Stimulated activated CD4-positive, alpha-beta T cell treated with anti-CD3 and anti-CD28 coated beads, TNF-alpha, amount 100 ng/mL, for 1 hour (primary cell): Measurements from ENCODE around the gene ZNF609.
A peak's percentile ranks its signal among the peaks of the same experiment; 100 is the strongest.

ENCODE experiments used
- DNase-seq, 3 donors: peaks; one replicate each; pipeline ENCODE4 v3.0.0-alpha.2; 2020; ENCODE audit warnings: low read depth in 3 of 3, low spot score in 1 of 3

ZNF609 gene, protein sequence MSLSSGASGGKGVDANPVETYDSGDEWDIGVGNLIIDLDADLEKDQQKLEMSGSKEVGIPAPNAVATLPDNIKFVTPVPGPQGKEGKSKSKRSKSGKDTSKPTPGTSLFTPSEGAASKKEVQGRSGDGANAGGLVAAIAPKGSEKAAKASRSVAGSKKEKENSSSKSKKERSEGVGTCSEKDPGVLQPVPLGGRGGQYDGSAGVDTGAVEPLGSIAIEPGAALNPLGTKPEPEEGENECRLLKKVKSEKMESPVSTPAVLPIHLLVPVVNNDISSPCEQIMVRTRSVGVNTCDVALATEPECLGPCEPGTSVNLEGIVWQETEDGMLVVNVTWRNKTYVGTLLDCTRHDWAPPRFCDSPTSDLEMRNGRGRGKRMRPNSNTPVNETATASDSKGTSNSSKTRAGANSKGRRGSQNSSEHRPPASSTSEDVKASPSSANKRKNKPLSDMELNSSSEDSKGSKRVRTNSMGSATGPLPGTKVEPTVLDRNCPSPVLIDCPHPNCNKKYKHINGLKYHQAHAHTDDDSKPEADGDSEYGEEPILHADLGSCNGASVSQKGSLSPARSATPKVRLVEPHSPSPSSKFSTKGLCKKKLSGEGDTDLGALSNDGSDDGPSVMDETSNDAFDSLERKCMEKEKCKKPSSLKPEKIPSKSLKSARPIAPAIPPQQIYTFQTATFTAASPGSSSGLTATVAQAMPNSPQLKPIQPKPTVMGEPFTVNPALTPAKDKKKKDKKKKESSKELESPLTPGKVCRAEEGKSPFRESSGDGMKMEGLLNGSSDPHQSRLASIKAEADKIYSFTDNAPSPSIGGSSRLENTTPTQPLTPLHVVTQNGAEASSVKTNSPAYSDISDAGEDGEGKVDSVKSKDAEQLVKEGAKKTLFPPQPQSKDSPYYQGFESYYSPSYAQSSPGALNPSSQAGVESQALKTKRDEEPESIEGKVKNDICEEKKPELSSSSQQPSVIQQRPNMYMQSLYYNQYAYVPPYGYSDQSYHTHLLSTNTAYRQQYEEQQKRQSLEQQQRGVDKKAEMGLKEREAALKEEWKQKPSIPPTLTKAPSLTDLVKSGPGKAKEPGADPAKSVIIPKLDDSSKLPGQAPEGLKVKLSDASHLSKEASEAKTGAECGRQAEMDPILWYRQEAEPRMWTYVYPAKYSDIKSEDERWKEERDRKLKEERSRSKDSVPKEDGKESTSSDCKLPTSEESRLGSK (N-terminal part only)

DNA sequence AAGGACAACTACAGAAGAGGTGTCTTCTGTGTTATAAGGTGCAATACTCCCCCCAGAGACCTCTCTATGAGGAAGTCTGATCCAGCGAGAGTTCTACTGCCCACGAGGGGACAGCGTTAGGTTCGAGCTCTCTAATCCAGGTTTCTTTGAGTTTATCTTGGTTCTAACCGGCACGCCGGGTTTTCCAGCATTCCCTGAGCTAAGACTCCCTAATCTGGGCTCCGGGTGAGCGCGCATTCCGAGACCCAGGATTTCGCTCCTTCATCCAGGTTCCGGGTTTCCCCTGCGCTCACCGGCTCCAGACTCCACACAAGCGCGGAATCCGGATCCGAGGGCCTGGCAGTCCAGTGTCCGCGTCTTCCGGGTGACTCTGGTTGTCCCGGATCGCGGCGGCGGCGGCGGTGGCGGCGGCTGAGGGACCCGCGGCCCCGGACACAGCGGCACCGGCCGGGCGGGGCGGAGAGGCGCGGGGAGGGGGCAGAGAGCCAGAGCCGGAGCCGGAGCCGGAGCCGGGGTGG lies at the start of gene ZNF609:
Gene ZNF609 (plus strand): TSS at position 373 of the 518 bp plus-strand sequence. CDS start 38,842 bp downstream, outside the sequence.
- DNase-seq, result peak; percentile 51 to 97 (median 71)

DNA sequence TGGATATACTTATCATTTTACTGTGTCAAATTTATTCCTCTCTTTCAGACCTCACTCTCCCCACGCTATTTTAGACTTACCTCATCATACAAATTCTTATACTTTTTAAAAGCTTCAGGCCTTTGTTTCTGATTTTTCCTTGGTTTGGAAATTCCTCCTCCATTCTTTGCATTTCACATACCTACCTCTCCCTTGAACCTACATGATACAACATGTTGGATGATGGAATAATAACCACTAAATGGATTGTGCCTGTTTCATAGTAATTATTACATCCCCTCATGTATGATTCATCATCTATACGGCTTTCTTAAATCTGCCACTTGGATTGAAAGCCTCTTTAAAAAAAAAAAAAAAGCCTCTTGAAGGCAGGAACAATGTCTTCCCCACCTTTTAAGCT lies 48.2 kb upstream of the ZNF609 start:
- DNase-seq, result no peak

DNA sequence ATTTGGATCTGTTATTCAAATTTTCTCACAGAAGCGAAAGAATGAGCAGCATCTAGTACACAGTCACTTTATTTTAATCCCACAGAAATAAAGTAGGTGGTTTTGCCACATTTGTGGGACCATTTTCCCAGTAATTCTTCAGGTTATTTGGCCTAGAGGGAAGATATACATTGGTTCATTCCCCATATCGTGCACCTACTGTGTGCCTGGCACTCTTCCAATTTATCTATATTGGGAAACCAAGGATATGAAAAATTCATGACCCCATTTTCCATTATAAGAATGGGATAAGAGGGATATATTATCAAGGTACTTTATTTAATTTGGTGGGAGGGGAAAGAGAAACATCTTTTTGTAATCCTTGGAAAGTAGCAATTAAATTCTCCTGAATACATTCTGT lies 37.7 kb upstream of the ZNF609 start:
- no peak for DNase-seq

DNA sequence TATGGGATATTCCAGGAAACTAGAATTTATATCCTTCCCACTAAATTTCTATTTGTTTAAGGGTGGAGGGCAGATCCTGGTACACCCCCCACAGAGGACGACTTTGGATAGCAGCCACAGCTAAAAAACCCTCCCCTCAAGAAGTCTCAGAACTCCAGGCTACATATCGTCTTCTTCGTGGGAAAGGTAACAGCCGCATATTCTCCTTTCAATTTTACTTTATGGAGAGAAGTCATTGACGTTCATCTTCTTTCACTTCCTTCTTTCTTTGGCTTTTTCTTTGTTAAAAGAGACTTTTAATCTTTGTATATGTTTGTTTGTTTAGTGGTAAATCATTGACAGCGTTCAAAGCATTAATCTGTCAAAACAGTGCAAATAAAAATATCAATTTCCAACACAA lies 36.4 kb upstream of the ZNF609 start:
- no peak for DNase-seq

DNA sequence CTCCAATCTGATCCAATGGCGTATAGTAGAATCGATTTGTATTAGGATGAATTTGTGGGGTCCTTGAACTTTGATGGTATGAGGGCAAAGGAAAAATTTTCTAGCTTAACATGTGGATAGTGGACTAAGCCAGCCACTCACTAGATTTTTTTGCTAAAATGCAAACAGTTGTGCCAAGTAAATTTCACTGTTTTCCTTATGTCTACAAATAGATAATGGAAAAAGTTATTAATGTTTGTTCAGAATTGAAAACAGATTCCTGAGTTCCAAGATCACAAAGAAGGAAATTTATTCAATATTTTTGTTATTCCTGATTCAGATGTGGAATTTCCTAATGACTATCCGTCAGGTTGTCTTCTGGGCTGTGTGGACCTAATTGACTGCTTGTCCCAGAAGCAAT lies 35.2 kb upstream of the ZNF609 start:
- no peak for DNase-seq

DNA sequence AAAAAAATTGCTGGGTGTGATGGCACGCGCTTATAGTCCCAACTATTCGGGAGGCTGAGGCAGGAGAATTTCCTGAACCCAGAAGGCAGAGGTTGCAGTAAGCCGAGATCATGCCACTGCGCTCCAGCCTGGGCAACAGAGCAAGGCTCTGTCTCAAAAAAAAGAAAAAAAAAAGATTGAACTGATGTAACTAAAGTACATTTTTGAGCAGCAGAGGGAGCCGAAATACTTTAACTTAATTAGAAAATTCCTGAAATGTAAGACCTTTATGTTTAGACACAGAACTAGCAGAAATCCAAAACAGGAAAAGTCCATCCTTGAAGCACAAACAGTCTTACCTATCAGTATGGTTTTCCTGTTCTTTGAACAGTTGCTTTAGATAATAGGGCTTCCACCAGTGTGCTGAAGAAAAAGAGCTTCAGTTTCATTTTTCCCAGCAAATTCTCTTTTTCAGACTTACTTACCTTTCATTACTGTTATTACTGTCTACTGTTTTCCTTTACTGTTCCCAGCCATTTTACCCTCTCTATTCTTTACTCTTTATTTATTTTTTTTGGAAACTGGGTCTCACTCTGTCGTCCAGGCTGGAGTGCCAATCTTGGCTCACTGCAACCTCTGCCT lies 33.4 kb upstream of the ZNF609 start:
- DNase-seq, result no peak

DNA sequence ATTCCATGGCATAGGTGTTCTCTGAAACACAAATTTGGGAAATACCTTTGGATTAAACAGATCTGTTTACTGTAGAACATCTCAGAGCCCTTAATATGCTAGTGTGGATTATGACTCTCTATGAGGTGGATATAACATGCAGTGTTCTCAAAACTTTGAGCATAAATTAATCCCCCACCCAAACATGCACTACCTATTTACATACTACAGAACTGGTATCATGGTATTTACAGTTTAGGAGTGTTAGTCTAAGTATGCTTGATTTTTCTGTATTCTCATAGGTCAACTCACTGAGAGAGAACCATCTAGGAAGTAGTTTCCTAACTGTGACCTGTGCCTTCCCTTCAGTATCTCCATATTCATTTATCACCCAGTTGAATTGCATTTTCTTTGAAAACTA lies 30.9 kb upstream of the ZNF609 start:
- no peak for DNase-seq

DNA sequence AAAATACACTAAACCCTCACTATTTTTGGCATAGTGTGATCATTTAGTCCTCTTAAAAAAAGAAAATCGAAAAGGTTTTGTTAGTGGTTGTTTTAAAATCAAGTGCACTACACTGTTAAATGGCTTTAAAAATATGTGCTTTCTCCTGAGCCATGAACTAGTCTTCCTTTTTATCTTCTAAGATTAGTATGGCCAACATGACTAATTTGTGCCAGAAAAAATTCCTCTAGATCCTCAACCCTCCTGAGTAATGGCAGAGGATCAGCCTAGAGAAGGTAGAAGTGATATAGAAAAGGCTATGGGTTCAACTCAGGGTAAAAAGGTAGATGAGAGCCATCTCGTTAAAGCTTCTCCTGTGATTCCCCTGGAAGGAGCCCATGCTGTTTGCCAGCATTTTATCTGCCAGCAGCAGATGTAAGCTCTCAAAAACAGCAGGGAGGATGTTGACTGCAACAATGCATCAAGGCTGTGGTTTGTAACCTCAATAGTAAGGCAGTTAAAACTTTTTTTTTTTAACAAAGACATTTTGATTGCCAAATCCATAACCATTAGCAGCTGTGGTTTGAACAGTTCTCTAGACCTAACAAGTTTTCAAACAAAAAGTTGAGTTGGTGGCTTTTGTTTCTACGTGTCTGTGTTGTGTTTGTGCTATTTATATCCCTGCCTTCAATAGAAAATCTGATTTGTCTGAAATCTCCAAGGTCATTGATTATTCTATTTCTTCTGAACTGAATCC lies 30.2 kb upstream of the ZNF609 start:
- DNase-seq, result peak in 2 of 3 donors; percentile 6 to 7

DNA sequence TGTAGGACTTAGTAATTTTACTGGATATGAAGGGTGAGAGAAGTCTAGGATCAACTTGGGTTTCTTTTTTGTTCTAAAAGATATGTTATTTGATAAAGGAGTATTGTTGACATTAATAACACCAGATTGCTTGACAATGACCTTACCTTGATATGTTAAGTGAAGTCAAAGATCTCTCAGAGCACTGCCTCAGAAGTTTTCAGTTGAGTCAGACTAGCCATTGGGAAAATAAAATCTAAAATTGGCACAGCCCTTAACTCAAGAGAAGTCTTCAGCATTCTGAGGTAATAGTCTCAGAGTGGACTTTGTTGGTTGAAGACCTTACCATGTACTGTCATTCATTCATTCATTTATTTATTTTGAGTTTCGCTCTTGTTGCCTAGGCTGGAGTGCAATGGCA lies 22.4 kb upstream of the ZNF609 start:
- no peak for DNase-seq

DNA sequence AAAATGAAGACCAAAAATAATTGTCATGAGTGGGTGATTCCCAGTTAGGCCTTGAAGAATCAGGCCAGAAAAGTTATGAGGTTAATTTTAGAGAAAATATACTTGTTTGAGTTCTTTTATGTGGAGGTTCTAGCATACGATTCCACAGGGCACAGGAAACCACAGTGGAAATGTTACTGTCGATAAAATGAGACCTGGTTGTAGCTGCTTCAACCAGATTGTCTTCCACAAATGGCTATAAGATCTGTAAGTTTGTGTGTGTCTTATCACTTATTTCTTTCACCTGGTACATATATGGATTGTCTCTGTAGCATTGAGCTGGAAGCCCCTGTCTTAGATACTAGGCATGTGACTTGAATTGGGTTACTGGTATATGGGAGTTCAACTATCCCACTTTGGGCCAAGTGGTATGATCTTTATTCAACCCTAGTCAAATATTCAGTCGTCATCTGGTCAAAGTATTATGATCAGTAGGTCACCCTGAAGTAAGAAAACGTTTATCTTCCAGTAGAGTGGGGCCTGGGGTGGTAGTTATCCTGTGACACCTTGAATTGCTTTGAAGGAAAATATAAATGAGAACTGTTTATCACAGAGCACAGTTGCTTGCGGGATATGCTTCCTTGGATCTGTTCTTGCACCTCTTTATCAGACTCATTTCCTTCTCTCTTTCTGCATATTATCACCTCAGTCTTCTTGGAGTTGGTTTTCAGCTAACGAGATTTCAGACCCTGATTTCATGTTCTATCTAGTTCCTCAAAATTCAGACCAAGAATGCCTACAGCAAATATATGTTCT lies 21.5 kb upstream of the ZNF609 start:
- DNase-seq, result no peak

DNA sequence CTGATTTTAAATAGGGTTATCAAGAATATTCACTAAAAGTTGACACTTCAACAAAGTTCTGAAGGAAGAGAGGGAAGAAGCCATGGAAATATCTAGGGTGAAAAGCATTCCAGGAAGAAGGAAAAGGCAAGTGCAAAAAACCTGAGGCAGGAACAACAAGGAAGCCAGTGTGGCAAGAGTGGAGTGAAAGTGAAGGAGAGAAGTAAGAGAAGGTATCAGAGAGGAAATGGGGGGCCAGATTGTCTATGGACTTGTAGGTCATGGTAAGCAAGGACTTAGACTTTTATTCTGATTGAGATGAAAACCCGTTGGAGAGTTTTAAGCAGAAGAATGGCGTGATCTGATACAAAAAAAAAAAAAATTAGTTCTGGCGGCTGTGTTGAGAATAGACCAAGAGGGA lies 18.5 kb upstream of the ZNF609 start:
- no peak for DNase-seq

DNA sequence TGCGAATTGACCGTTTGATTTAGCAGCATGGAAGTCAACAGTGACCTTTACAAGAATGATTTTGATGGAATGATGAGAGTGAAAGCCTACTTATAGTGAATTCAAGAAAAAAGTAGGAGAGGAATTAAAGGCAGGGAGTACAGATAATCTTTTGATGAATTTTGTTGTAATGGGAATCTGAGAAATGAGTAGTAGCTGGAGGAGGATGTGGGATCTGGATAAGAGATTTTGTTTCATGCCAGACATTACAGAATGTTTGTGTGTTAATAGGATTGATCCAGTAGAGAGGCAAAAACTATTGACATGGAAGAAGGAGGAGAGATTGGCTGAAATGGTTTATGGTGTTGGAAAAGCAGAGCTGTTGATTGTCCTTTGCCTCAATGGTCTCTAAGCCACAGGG lies 17.4 kb upstream of the ZNF609 start:
- no peak for DNase-seq

DNA sequence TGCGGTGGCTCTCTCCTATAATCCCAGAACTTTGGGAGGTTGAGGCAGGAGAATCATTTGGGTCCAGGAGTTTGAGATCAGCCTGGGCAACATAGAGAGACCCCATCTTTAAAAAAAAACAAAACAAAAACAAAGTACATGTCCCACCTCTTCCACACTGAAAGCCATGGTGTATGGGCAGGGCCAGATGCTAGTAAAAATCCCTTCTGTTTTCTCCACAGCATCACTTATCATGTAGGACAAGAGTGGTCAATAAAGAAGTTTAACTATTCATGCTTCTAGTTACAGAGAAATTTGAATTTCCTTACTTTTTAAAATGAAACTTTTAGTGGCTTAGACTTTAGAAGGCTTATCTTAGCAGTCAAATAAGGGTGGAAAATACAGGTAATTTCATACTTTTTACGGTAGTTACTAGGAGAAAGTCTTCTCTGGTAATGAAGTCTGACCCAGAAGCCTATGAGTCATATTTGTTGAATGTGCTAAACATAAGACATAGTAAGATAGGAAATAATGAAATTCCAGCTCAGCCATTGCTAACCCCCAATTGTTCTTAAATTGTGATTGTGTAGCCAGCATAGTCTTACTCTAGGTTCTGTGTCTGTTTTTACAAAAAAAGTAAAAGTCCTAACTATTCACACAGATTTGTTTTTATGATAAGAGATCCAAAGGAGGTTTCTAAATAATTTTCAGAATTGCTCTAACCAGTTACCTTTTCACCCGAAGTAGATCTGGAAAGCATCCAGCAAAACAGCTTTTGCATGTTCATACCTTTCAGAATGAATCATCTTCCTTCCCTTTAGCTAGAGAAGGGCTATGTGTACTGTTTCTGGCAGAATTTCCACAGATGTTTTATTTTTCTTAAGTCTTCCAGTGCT lies 16.4 kb upstream of the ZNF609 start:
- no peak for DNase-seq

DNA sequence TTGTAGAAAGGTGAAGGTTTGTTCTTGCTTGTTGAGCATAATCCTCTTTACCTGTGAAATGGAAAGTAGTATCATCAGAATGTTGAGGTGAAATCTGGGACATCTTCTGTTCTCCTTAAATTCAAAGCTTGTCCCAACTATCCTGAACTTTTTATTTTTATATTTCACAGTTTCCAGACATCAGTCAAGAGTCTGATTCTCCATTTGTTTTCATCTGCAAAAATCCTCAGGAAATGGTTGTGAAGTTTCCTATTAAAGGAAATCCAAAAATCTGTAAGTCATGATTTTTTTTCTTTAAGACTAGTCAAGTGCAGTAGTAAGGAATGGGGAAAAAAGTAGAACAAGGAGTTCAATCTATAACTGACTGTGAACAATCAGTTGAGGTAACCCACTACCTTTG lies 15.5 kb upstream of the ZNF609 start:
- no peak for DNase-seq

DNA sequence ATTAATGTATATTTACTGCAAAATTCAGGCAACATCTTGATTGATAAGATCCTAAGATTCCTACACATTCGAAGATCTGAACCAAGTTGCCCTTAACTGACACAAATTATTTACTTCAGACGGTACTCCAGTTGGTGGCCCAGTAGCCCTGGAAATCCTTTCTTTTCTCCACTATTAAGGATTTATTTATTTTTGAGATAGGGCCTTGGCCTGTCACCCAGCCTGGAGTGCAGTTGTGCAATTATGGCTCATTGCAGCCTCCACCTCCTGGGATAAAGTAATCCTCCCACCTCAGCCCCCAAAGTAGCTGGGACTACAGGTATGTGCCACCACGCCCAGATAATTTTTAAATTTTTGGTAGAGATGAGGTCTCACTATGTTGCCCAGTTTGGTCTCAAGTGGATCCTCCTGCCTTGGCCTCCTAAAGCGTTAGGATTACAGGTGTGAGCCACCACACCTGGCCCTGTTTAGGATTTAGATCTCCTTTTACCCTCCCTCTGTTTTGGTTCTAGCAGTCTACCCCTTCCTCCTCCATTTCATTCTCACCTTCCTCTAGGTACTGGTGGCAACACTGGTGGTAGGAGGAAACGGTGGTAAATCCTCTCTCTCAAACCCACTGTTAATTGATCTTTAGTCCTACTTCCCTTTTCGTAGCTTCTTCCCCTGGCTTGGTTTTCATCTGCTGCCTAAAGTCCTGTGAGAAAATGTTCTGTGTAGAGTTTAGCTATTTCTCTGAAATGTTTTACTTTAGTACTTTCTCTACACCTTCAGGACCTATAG lies 12.7 kb upstream of the ZNF609 start:
- DNase-seq, result no peak

DNA sequence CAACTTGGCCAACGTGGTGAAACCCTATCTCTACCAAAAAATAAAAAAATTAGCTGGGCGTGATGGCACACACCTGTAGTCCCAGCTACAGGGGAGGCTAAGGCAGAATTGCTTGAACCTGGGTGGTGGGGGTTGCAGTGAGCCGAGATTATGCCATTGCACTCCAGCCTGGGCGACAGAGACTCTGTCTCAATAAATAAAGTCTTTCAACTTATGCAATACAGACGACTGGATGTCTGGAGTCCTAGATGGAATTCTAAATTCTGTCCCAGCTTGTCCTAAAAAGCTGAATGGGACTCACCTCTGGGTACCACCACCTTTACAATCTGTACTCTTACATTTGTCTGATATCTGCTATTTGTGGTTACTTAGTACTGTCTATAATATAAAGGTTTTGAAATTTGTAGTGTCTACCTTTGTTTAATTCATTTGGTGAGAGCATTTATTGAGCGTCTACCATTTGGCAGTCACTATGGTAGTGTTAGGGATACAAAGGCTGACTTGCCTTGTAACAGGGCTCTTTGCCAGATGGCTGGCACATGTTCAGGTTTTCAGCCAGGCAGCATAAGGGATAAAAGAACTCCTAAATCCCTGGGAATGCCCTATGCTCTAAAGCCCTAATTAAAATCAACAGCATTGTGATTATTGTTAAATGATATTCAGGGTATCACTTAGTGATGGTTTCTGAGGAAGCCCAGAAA lies 7.2 kb upstream of the ZNF609 start:
- no peak for DNase-seq

DNA sequence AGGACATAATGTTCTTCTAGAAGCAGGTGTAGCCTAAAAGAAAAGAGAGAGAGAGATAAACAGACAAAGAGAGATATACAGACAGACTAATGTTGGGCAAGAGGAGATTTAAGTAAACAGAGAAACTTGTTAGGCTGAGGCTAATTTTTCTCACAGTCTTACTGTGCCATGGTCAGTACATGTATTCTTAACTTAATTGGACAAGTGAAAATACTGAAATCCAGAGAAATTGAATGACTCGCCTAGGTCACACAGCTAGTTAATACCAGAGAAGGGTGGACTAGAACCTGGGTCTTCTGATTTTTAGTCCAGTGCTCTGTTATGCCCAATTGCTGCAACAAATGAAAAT lies 6.7 kb upstream of the ZNF609 start:
- no peak for DNase-seq
